ENCODE data around the gene AP3D1.

AP3D1 gene

DNA sequence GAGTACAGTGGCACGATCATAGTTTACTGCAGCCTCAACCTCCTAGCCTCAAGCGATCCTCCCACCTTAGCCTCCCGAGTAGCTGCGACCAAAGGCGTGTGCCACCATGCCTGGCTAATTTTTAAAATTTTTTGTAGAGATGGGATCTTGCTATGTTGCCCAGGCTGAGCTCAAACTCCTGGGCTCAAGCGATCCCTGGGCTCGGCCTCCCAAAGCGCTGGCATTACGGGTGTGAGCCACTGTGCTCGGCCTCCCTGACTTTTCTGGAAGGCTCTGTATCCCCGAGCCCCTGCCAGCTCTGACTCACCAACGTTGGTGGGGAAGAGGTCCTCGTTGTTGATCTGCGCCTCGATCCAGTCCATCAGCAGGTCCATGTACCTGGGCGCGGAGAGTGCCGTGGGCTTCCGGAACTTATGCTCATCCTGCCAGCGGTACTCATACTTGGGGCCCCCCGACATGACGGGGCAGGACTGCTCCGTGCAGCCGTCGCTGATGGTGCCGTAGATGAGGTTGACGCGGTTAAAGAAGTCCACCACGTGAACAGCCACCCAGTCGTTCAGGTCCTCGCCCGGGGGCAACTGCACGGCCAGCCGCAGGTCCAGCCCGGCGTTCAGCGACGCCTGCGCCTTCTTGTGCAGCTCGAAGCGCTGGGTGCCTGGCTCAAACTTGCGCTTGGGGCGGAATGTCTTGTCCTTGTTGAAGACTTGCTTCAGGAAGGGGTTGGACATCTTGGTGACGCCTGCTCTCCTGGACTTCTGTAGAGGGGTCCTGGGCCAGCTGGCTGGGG lies 73.3 kb downstream of the AP3D1 start:
- no peak for DNase-seq
- no peak overlapping the region for H3K4me3 ChIP-seq (ENCODE audit: insufficient read depth, low read depth, low read length, poor library complexity, severe bottlenecking)
- H3K27ac ChIP-seq (ENCODE audit: insufficient read depth, low read length, poor library complexity, severe bottlenecking): peak overlapping the region; percentile 18
- peaks cover 32% of the 10 kb centered on the region for H3K4me1 ChIP-seq (ENCODE audit: control insufficient read depth, insufficient read depth, low read length, poor library complexity, severe bottlenecking)
- H3K27me3 ChIP-seq (replicated peaks; ENCODE audit: control insufficient read depth, insufficient read depth, low read length, poor library complexity, severe bottlenecking): no peaks in the 10 kb centered on the region
- no peaks in the 10 kb centered on the region for H3K9me3 ChIP-seq (ENCODE audit: control insufficient read depth, low read length)
- H3K36me3 ChIP-seq (ENCODE audit: control insufficient read depth, insufficient read depth, low read length): peaks cover 70% of the 10 kb centered on the region

DNA sequence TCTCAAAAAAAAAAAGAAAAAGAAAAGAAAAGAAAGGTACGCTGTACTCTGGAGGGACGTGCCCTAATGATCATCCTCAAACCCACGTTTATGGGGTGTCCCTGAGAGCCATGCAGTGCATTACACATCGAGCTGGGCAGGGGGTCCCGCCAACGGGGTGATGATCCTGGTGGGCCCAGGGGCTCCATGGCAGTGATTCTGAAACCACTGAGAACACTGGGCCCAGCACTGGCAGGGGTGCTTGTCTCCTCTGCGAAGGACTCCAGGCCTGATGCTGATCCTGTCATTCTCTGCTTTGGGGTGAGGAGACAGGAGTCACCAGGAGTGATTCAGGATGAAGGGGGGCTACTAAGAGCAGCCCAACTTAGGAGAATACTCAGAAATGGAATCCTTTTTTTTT lies 74.0 kb downstream of the AP3D1 start:
- Histone ChIP-seq H3K36me3 (ENCODE audit: control insufficient read depth, insufficient read depth, low read length) (peaks cover 76% of the 10 kb centered on the region), H3K27me3 (replicated peaks; ENCODE audit: control insufficient read depth, insufficient read depth, low read length, poor library complexity, severe bottlenecking) (no peaks in the 10 kb centered on the region), H3K4me1 (ENCODE audit: control insufficient read depth, insufficient read depth, low read length, poor library complexity, severe bottlenecking) (peaks cover 26% of the 10 kb centered on the region), H3K4me3 (ENCODE audit: insufficient read depth, low read depth, low read length, poor library complexity, severe bottlenecking) (no peak overlapping the region), H3K9me3 (ENCODE audit: control insufficient read depth, low read length) (no peaks in the 10 kb centered on the region), H3K27ac (ENCODE audit: insufficient read depth, low read length, poor library complexity, severe bottlenecking) (peak overlapping the region; percentile 18)
- DNase-seq: no peak

DNA sequence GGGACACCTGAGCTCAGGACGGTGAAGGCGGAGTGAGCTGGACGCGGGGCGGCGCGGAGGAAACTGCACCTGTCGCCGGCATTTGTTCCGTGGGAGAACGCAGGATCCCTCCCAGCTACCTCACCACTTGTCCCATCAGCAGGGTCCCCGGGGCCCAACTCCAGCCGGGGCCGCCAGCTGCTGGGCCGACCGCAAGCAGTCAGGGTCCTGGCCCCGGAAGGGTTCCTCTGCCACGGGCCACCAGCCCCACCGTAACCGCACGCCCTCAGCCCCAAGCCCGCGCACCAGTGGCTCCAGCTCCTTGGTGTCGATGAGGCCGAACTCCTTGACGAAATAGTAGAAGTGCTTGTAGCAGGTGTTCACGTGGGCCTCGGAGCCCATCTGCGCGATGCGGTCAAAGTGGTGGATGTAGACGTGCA lies 74.8 kb downstream of the AP3D1 start:
- Histone ChIP-seq H3K27me3 (replicated peaks; ENCODE audit: control insufficient read depth, insufficient read depth, low read length, poor library complexity, severe bottlenecking) (no peaks in the 10 kb centered on the region), H3K27ac (ENCODE audit: insufficient read depth, low read length, poor library complexity, severe bottlenecking) (no peak overlapping the region), H3K9me3 (ENCODE audit: control insufficient read depth, low read length) (no peaks in the 10 kb centered on the region), H3K36me3 (ENCODE audit: control insufficient read depth, insufficient read depth, low read length) (peaks cover 85% of the 10 kb centered on the region), H3K4me3 (ENCODE audit: insufficient read depth, low read depth, low read length, poor library complexity, severe bottlenecking) (no peak overlapping the region), H3K4me1 (ENCODE audit: control insufficient read depth, insufficient read depth, low read length, poor library complexity, severe bottlenecking) (peaks cover 19% of the 10 kb centered on the region)
- DNase-seq: no peak

DNA sequence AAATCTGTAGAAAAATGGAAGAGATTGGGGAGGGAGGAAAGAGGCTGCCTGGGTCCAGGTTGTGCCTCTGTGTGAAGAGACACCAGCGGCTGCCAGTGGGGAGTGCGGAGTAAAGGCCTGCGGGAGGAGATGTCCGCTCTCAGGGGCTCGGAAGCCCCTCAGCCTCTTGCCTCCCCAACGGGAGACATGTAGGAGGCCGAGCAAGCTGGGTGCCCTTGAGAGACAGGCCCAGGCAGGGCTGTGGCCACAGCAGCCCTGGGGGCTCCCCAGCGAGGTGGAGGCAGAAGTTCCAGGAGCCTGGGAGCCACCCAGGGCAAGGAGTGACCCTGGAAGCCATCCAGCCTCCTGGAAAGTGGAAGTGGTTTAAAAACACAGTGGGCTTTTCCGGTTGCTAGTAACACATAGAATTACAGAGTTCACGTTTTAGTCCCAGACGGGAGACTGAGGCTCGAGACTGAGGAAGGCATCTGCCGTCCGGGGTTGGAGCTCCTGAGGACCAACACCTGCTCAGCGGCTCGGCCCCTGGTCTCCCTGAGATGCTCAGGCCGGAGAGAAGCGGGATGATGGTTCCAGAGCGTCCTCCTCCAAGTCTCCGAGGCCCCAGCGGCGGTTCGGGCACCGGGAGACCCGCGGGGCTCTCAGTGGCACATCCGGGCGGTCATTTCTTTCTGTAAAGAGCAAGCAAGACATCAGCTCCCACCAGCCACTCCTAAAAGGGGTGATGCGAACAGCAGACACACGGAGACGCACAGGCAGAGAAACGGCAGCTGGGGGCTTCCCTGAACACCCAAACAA lies 78.4 kb downstream of the AP3D1 start:
- Histone ChIP-seq H3K27ac (ENCODE audit: insufficient read depth, low read length, poor library complexity, severe bottlenecking) (no peak overlapping the region), H3K4me1 (ENCODE audit: control insufficient read depth, insufficient read depth, low read length, poor library complexity, severe bottlenecking) (no peaks in the 10 kb centered on the region), H3K36me3 (ENCODE audit: control insufficient read depth, insufficient read depth, low read length) (peaks cover 62% of the 10 kb centered on the region), H3K27me3 (replicated peaks; ENCODE audit: control insufficient read depth, insufficient read depth, low read length, poor library complexity, severe bottlenecking) (no peaks in the 10 kb centered on the region), H3K4me3 (ENCODE audit: insufficient read depth, low read depth, low read length, poor library complexity, severe bottlenecking) (no peak overlapping the region), H3K9me3 (ENCODE audit: control insufficient read depth, low read length) (no peaks in the 10 kb centered on the region)
- DNase-seq: no peak

DNA sequence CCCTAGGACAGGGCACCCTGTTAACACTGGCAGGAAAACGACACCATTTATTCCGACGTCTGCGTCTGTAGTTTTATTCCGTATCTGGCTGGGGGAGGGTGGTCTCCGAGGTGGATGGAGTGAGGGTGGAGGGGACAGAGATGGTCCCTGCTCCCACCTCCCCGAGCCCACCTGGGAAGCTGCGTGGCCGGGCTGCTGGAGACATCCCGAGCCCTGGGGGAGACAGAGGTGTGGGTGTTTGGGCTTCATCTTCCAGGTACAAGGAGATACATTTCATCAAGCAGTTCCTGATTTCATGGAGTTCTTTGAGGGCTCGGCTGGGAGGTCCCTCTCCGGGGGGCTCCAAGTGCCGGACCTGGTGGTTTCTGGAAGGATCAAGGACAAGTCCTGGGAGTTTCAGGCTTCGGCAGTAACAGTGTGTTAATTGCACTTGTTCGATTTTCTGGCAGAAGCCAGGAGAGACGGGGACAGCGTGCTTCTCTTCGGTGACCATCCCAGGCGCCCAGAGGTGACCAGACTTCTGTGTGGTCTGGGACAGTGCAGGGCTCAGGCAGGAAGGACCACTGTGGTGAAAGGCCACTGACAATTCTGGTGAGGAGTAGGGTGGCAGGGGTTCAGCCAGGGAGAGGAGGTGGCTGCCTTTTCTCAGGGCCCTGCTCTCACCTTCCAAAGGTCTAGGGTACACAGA lies 80.2 kb downstream of the AP3D1 start:
- DNase-seq: no peak
- Histone ChIP-seq H3K27ac (ENCODE audit: insufficient read depth, low read length, poor library complexity, severe bottlenecking) (no peak overlapping the region), H3K4me1 (ENCODE audit: control insufficient read depth, insufficient read depth, low read length, poor library complexity, severe bottlenecking) (no peaks in the 10 kb centered on the region), H3K36me3 (ENCODE audit: control insufficient read depth, insufficient read depth, low read length) (peaks cover 45% of the 10 kb centered on the region), H3K4me3 (ENCODE audit: insufficient read depth, low read depth, low read length, poor library complexity, severe bottlenecking) (no peak overlapping the region), H3K27me3 (replicated peaks; ENCODE audit: control insufficient read depth, insufficient read depth, low read length, poor library complexity, severe bottlenecking) (no peaks in the 10 kb centered on the region), H3K9me3 (ENCODE audit: control insufficient read depth, low read length) (no peaks in the 10 kb centered on the region)

DNA sequence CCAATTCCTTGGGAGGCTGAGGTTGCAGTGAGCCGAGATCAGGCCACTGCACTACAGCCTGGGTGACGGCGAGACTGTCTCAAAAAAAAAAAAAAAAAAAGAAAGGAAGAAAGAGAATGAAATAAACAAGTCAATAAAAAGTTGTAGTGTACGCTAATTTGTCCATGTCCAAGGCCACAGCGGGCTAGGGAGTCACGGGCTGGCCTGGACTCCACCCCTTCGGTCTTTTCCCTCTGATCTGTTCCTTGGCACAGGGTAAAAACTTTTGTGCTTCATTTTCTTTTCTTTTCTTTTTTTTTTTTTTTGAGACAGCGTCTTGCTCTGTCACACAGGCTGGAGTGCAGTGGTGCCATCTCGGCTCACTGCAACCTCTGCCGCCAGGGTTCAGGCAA lies 80.9 kb downstream of the AP3D1 start:
- Histone ChIP-seq H3K36me3 (ENCODE audit: control insufficient read depth, insufficient read depth, low read length) (peaks cover 38% of the 10 kb centered on the region), H3K9me3 (ENCODE audit: control insufficient read depth, low read length) (no peaks in the 10 kb centered on the region)
- DNase-seq: no peak

DNA sequence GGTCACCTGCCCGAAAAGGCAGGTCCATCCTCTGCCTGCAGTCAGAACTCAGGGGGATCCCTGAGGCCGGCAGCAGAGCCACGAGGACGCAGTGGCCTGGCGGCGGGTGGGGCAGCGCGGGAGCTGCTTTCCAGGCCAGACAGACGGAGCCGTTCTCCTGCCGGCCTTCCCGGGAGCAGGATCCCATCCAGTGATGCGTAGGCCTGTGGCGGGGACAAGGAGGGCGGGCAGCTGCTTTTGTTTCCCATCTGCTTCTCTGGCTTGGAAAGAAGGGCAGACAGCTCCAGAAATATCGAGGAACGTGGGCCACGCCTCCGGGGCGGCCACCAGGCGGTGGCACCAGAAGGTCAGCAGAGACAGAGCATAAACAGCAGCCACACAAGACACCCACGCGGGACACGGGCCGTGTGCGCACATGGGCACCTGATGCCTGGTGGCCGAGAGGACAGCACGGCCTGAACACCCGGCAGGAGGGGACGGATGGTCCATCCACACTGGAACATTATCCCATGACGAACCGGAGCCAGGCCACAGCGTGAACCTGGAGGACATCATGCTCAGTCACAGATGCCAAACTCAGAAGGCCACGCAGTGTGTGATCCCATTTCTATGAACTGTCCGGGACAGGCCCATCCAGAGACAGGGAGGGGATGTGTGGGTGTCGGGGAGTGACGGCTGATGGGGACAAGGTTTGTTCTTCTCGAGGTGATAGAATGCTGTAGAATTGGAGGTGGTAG lies 86.4 kb downstream of the AP3D1 start:
- Histone ChIP-seq H3K36me3 (ENCODE audit: control insufficient read depth, insufficient read depth, low read length) (no peaks in the 10 kb centered on the region), H3K27ac (ENCODE audit: insufficient read depth, low read length, poor library complexity, severe bottlenecking) (no peak overlapping the region), H3K4me1 (ENCODE audit: control insufficient read depth, insufficient read depth, low read length, poor library complexity, severe bottlenecking) (peaks cover 19% of the 10 kb centered on the region), H3K9me3 (ENCODE audit: control insufficient read depth, low read length) (no peaks in the 10 kb centered on the region), H3K27me3 (replicated peaks; ENCODE audit: control insufficient read depth, insufficient read depth, low read length, poor library complexity, severe bottlenecking) (no peaks in the 10 kb centered on the region), H3K4me3 (ENCODE audit: insufficient read depth, low read depth, low read length, poor library complexity, severe bottlenecking) (no peak overlapping the region)
- no peak for DNase-seq

More for the DNA sequence above, 80.9 kb downstream of the AP3D1 start:
- no peaks in the 10 kb centered on the region for H3K4me1 ChIP-seq (ENCODE audit: control insufficient read depth, insufficient read depth, low read length, poor library complexity, severe bottlenecking)
- peak overlapping the region; percentile 3 for H3K27ac ChIP-seq (ENCODE audit: insufficient read depth, low read length, poor library complexity, severe bottlenecking)
- H3K27me3 ChIP-seq (replicated peaks; ENCODE audit: control insufficient read depth, insufficient read depth, low read length, poor library complexity, severe bottlenecking): no peaks in the 10 kb centered on the region
- H3K4me3 ChIP-seq (ENCODE audit: insufficient read depth, low read depth, low read length, poor library complexity, severe bottlenecking): no peak overlapping the region

DNA sequence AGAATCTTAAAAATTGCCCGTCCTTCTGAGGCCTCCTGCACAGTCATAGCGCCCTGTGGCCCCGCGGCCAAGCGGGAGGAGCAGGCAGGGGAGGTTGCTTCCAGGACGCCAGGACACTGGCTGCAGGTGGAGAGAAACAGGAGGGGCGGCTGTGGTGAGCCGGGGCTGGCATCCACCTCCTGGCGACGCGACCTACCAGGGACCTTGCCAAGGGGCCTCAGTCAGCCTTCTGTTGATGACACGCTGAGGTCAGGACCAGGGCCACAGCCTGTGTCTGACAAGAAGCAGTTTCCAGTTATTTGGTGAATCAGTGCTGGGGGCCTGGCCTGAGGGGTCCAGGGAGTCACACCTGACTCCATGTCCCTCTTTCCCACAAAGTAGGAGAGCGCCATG lies 87.0 kb downstream of the AP3D1 start:
- no peak overlapping the region for H3K27ac ChIP-seq (ENCODE audit: insufficient read depth, low read length, poor library complexity, severe bottlenecking)
- H3K4me1 ChIP-seq (ENCODE audit: control insufficient read depth, insufficient read depth, low read length, poor library complexity, severe bottlenecking): peaks cover 24% of the 10 kb centered on the region
- H3K9me3 ChIP-seq (ENCODE audit: control insufficient read depth, low read length): no peaks in the 10 kb centered on the region
- no peak for DNase-seq
- H3K4me3 ChIP-seq (ENCODE audit: insufficient read depth, low read depth, low read length, poor library complexity, severe bottlenecking): no peak overlapping the region
- no peaks in the 10 kb centered on the region for H3K27me3 ChIP-seq (replicated peaks; ENCODE audit: control insufficient read depth, insufficient read depth, low read length, poor library complexity, severe bottlenecking)
- no peaks in the 10 kb centered on the region for H3K36me3 ChIP-seq (ENCODE audit: control insufficient read depth, insufficient read depth, low read length)

DNA sequence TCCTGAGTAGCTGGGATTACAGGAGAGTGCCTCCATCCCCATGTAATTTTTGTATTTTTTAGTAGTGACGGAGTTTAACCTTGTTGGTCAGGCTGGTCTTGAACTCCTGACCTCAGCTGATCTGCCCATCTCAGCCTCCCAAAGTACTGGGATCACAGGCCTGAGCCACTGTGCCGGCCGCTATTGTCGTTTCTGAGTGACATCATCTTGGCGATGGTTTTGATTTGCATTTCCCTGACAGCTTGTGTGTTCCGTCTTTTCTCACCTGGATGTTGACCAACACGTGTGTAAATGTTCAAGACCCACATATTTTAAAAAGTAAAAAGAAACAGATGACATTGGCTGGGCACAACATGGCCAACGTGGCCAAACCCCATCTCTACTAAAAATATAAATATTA lies 87.5 kb downstream of the AP3D1 start:
- no peaks in the 10 kb centered on the region for H3K27me3 ChIP-seq (replicated peaks; ENCODE audit: control insufficient read depth, insufficient read depth, low read length, poor library complexity, severe bottlenecking)
- peaks cover 30% of the 10 kb centered on the region for H3K4me1 ChIP-seq (ENCODE audit: control insufficient read depth, insufficient read depth, low read length, poor library complexity, severe bottlenecking)
- no peak overlapping the region for H3K27ac ChIP-seq (ENCODE audit: insufficient read depth, low read length, poor library complexity, severe bottlenecking)
- DNase-seq: no peak
- no peak overlapping the region for H3K4me3 ChIP-seq (ENCODE audit: insufficient read depth, low read depth, low read length, poor library complexity, severe bottlenecking)
- H3K36me3 ChIP-seq (ENCODE audit: control insufficient read depth, insufficient read depth, low read length): no peaks in the 10 kb centered on the region
- H3K9me3 ChIP-seq (ENCODE audit: control insufficient read depth, low read length): no peaks in the 10 kb centered on the region

Measured in effector memory CD4-positive, alpha-beta T cell (primary cell).